Forelimb muscle (tissue), 1 donor: ENCODE results near the gene COL27A1. TPM values are rescaled to one million over a fixed set of nuclear protein-coding genes. Genes with fewer than 3 reads are reported as not detected.

ENCODE experiments used
- DNase-seq: peaks from one replicate; pipeline ENCODE4 v3.0.0-alpha.2; 2013; ENCODE audit warnings: low read depth
- polyA plus RNA-seq: library from polyadenylated mRNA; unstranded; fragments of 120-200 nt; gene quantifications from one replicate; pipeline ENCODE4 v1.2.1, GENCODE V29; 2013; ENCODE audit not compliant: insufficient read length

COL27A1 gene
- polyA plus RNA-seq, 1 donor, result 35.4 TPM

- no peak for DNase-seq
Observed at GRCh38 chr9:114149181-114149580, 6.2 kb upstream of the COL27A1 start.

DNA sequence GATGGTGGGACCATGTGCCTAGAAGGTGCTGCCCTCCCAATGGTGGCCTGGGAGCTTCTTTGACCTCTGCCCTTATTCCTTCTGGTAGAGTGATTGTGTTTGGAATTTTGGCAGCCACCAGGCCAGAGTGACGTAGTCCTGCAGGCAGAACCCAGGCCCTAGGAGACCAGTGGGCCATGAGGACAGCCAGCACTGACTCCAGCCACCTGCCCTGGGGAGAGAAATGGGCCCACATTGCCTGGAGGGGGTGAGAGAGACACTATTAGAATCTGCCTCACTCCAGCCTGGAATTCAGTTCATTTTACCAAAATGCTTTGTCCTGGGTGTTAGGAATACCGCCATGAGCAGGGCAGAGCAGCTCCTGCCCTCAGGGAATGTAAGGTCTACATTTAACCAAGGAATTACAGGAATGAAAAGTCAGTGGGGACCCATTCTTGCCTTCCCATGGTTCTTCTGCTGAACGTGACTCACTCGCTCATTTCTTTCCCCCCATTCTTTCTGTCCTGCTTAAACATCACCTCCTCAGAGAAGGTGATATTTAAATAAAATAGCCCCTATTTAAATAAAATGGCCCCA lies 5.5 kb upstream of the COL27A1 start:
- DNase-seq, result no peak

GRCh38 chr9:114150608-114151007 lies 4.7 kb upstream of the COL27A1 start:
- no peak for DNase-seq

DNA sequence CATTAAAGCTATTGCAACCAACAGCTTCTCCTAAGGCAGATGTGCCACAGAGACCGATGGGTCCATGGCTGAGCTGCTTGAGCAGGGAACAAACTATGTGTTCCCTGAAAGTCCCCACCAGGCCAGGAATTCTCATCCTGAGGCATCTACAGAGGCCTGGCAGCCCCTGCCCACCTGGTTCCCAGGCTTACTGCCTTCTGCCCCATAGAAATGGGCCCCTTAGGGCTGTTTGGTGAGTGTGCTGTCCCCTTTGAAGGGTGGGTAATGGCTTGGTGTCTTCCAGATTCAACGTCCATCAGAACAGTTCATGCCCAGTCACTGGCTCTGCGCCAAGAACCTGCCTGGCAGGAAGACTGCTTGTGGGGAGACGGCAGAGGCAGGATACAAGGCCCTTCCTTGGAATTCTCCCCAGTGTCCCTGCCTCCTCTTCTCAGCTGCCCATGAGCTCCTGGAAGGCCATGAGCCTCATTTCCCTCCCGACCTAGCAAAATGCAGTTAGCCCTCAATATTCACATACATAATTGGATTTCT lies 3.8 kb upstream of the COL27A1 start:
- DNase-seq, result no peak

- no peak for DNase-seq
Observed at GRCh38 chr9:114153761-114154599, 1.4 kb upstream of the COL27A1 start.

DNA sequence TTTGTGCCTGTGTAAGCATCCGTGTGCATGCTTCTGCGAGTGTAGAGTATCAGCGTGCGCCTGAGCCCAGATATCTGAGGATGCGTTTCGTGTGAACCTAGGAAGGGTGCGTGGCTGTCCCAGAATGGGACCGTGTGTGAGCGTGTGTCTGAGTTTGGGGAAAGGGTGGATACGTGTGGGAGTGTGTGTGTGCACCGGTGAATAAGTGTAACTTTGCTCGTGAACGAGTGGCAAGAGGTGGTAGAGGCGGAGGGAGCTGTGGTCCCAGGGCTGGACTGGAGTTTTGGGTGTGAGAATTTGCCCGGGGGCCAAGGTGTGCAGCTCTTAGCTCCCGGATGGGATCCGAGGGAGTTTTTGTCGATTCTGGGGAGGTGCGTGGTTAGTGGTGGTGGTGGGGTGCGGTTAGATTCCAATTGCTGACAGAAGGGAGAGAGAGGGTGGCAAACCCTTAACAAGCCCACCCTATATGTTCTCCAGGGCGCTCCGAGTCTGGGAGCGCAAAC lies 686 bp upstream of the COL27A1 start:
- DNase-seq, result no peak

- no peak for DNase-seq
Observed at GRCh38 chr9:114155995-114156656, 789 bp downstream of the COL27A1 start.

DNA sequence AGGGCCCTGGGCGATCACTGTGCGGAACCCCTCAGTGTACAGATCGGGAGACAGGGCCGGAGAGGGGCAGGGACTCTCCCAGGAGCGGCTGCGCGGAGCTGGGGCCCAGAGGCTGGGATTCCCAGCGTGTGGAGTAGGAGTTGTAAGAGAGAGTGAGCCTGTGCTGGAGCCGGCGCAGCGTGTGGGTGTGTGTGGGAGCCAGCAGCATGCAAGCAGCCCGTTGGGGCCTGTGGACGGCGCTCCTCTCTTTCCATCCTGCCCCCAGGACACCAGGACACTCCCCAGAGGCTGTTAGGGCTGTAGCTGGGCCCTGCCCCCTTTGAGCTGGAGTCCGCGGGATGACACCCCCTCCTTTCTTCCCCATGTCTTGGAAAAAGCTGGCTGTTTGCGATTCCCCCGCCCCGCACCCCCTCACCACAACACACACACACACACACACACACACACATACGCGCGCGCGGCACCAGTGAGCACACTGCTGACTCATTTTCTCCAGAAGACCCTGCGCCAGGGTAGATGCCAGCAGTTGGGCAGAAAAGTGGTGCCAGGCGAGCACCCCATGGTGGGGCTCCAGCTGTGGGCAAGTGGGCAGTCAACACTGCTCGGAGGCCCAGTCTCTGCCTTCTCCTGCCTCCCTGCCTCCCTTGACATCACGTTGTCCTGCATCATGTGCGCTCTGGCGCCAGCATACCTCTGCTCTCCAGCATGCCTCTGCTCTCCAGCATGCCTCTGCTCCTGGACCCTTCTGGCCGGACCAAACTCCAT lies 1.5 kb downstream of the COL27A1 start:
- DNase-seq, result no peak

- DNase-seq, result no peak
Observed at GRCh38 chr9:114157516-114158176, 2.3 kb downstream of the COL27A1 start.

DNA sequence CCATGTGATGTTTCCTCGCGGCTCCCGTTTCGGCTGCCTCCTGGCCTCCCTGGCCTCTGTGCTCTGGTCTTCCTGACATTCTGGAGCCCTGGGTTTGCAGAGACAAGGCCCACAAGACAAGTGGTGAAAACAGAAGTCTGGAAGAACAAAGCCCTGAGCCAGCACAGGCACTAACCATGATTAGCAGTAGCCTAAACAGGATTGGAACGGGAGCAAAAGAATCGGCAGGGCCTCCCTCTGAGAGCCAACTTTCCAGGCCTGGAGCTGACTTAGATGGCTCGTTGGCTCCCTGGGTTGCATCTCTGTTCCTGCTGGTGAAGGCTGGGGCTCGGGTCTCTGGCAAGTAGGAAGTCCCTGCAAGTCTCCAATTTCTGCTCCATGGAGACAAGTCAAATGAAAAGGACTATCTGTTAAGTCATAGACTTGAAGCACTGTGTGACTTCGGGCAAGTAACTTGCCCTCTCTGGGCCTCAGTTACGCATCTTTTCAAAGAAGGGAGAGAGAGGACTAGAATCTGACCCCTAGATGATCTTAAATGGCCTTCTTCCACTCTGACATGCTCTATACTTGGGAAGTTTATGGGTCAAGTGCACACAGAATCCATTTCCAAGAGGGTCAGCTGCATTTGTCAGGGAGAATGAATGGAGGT lies 3.3 kb downstream of the COL27A1 start:
- DNase-seq, result no peak

GRCh38 chr9:114159691-114160090 lies 4.4 kb downstream of the COL27A1 start:
- DNase-seq, result no peak

- no peak for DNase-seq
Observed at GRCh38 chr9:114161513-114161912, 6.2 kb downstream of the COL27A1 start.

DNA sequence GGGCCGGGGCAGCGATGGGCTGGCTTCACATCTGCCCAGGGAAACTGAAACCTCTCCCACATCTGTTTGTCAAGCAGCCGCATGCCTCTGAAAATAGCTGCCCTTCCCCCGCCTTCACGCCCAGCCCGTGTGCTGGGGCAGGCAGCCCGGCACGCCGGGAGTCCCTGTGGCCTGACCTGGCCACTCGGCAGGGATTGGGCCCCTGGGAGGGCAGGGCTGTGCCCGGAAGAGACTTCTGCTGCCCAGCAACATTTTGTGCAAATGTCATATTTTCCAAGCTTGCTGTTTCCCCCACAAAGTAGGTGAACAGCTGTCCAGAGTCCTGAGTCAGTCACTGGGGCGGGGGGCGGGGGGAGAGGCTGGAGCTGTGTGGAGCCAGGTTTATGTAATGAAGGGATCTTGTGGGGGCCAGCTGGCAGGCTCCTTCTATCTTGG lies 8.2 kb downstream of the COL27A1 start:
- DNase-seq, result no peak

- no peak for DNase-seq
Observed at GRCh38 chr9:114164191-114164794, 9.0 kb downstream of the COL27A1 start.

DNA sequence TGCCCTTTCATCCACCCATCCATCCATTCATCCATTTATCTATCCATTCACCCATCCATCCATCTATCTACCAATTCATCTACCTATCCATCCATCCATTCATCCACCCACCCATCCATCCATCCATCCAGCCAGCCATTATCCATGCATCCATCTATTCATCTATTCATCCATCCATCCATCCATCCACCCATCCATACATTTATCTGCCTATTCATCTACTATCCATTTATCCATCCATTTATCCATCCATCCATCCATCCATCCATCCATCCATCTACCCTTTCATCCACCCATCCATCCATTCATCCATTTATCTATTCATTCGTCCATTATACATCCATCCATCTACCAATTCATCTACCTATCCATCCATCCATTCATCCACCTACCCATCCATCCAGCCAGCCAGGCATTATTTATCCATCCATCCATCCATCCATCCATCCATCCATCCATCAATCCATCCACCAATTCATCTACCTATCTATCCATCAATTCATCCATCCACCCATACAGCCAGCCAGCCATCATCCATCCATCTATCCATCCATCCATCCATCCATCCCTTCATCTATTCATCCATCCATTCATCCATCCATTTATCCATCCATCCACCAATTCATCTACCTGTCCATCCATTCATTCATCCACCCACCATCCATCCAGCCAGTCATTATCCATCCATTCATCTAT lies 10.2 kb downstream of the COL27A1 start:
- no peak for DNase-seq

DNA sequence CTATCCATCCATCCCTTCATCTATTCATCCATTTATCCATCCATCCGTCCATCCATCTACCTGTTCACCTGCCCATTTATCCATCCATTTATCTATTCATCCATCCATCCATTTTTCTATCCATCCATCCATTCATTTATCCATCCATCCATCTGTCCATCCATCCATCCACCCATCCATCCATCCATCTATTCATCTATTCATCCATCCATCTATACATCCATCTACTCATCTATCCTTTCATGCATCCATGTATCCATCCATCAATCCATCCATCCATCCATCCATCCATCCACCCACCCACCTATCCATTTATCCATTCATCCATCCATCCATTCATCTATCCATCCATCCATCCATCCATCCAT lies 10.8 kb downstream of the COL27A1 start:
- DNase-seq, result no peak

DNA sequence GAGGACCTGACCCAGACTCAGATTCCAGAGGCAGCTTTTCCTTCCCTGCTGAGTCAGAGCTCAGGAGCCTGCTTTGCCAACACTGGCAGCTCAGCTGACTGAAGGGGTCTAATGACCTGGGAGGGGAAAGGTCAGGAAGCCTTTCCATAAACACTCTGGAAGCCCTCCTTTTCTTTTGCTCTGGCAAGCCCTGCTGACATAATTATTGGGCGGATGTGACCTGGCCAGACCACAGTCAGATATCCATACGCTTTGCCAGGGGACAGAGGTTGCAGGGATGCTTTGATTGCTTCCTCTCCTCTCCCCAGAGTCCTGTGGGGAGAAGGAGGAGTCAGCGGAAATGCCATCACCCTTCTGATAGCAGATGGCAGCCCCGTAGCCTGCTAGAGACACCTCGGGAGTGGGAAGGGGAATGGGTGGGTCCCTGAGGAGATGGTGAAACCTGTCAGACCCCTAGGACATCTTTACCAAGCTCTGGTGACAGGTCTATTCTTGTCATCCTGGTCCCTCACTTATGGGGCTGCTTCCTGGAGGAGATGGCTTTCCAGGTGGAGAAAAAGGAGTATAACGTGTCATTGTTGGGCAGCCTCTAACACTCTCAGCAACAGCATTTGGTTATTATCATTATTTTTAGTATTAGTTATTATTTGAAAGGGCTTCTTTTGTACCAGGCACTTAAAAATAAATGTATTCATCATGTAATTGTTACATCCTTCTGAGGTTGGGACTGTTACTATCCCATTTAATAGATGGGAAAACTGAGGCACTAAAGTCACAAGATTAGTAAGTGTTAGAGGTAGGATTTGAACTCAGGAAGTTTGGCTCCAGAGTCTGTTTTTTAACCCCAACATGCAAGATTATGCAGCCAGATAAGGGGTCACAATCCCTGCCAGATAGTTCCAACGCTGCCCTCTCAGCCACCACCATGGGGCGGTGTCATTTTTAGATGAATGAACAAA lies 11.6 kb downstream of the COL27A1 start:
- DNase-seq, result no peak

DNA sequence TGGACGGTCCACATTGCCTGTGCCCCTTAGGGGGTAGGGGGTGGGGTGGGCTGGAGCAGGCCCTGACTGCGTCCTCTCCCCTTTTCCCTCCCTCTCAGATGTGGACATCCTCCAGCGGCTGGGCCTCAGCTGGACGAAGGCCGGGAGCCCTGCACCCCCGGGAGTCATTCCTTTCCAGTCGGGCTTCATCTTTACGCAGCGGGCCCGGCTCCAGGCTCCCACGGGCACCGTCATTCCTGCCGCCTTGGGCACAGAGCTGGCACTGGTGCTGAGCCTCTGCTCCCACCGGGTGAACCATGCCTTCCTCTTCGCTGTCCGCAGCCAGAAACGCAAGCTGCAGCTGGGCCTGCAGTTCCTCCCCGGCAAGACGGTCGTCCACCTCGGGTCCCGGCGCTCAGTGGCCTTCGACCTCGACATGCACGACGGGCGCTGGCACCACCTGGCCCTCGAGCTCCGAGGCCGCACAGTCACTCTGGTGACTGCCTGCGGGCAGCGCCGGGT lies 12.3 kb downstream of the COL27A1 start:
- DNase-seq, result no peak
